HG02973 (cell line): ENCODE data around the gene SLC30A9.

Experiments used
- ATAC-seq: cut with Tn5 transposase; IDR thresholded peaks from one replicate; pipeline ENCODE4 v1.9.1; 2021; ENCODE audit warnings: moderate library complexity; ENCODE audit not compliant: unreplicated experiment

The SLC30A9 gene

DNA sequence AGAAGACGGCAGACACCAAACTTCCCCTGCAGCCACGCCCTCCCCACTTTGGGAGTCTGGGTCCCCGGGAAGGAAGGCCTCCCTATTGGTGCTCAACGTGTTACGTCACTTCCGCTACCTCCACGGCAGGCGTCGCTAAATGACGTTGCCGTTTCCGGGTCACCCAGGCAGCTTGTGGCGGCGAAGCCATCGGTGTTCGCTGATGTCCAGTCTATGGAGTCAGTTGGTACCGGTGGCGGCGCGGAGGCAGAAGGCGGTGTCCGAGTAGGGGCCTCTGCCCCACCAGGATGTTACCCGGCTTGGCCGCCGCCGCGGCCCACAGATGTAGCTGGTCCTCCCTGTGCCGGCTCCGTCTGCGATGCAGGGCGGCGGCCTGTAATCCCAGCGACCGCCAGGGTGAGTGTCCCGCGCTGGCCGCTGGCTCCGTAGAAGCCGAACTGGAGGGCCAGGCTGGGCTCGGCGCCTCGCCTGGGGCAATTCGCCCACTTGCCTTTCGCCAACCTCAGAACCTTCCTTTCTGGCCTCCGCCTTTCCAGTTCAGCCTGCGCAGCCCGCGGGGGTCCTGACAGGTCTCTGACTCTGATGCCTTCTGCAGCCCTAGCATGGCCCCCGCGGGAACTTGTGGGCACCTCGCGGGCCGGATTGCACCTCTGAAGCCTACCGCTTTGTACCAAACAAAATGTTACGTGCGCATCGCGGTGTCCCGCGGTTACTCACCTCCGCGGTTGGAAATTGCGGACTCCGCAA lies at the start of gene SLC30A9:
Gene SLC30A9 (plus strand): TSS at position 166 of the 747 bp plus-strand sequence. CDS start 122 bp downstream, at position 288.
- peak; percentile 99 for ATAC-seq

DNA sequence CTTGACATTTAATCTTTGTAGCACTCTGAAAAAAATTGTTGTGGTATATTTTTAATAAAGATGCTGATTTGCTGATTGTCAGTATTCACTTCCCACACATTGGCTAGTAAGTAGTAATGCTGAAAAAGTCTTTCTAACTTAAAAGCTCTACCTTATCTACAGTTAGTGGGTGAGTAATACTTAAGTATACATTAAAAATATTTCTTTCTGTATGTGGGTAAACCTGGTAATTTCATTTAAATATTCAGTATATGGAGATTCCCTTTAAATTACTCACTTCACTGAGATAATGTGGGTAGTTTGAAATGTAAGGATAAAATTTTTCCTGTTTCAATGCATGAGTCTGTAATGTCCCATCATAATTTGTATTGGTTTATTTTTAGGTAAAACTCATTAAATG lies 49.5 kb upstream of the SLC30A9 start:
- ATAC-seq: no peak

DNA sequence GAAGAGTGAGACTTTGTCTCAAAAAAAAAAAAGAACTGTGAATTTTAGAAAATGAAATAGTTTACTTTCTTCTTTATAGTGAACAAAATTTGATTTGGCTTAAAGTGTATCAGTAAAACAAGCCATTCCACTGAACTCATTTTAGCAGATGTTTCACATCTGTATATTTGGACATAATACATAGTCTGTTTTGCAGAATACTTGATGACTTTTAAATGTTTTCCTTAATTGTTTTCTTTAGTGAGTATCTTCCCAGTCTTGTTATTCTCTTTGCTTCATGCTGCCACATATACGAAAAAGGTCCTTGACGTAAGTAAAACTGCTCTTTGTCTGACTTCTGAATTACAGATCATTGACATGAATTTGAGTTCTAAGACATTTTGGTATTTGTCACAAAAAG lies 46.8 kb upstream of the SLC30A9 start:
- no peak for ATAC-seq

DNA sequence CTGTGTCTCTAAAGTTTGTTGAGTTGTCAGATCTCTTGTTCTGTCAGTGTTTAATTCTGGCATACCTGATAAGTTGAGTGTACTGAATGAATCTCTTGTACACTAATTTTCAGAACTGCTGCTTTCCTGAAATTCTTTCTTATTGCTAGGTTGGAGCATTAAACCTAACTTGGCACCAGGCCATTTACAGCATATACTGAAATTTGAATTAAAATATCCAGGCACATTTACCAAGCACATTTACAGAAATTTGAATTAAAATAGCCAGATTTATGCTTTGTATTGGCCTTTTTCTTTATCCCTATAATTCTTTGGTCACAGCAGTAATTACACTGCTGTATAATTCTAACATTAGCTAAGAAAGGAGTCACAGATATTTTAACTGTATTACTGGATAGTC lies 46.2 kb upstream of the SLC30A9 start:
- ATAC-seq: no peak

DNA sequence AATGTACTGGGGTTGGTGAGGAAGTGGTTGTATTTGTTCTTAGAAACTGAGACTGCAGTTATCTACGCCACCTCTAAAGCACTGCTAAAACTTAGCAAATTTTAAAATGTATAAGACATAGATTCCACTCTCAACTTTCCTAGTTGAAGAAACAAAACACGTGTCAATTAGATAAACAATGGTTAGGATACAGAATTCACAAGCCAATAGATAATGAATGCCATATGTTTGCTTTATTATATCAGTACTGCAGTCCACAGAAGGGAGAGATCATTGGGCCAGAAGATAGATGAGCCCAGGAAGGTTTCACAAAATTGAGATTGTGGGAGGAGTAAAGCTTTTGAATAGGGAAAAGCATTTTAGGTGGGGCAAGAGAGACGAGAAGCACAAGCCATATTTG lies 40.8 kb upstream of the SLC30A9 start:
- ATAC-seq: no peak

DNA sequence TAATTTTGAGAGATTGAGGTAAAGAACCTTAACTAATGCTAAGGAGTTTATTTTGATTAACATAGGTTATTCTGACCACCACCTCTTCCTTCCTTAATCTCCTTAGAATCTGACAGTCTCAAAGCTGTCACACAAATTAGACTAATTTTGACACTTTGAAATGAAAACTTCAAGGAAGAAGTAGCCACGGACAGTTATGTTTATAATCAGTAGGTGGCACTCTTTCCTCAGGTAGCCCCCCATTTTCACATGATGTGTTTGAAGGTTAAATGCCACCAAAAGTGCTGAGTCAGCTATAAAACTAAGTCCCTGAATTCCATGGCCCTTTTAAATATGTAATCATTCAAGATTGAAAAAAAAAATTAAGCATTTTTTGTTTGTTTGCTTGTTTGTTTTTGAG lies 32.7 kb upstream of the SLC30A9 start:
- ATAC-seq: peak; percentile 48

DNA sequence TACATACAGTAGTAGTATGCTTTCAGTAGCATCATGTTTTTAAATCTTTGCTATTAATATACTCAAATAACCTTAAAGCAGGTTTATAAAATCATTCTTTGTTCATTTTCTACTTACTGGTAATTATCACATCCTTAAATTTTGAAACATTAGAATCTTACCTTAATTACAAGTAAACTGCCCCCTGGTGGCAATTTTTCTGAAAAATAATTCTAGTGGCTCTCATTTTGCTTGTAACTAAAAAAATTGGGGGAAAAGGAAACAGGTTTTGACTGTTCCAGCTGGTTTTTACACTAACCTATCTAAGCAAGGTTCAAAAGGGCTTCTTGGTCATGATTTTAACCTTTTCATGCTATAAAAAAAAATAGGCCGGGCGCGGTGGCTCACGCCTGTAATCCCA lies 27.2 kb upstream of the SLC30A9 start:
- ATAC-seq: no peak

DNA sequence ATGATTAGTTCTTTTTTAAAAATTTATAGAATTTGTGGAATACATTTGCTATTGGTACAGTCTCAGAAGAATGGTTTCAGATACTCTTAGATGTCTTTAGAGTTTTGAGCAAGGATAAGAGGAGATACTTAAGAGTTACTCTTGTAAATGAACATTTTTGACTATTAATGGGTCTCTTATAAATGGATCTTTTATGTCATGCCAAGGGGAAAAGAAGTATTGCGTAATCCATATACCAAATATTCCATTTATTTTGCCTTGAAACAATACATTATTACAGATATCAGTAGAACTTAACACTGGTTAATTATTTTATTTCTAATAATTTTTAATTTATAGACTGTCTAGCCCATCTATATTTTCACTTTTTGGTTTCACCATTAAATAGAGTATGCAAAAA lies 25.9 kb upstream of the SLC30A9 start:
- ATAC-seq: no peak

DNA sequence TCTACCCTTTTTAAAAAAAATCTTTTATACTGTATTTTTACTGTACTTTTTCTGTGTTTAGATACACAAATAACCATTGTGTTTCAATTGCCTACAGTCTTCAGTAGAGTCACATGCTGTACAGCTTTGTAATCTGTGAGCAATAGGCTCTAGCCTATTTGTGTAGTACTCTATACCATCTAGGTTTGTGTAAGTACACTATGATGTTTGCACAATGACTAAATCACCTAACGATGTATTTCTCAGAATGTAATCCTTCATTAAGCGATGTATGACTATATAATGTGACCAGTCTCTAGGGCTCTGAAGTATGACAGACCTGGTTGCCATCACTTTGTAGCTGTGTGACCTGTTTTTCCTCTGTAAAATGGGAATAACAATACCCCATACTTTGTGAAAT lies 22.9 kb upstream of the SLC30A9 start:
- ATAC-seq: no peak

DNA sequence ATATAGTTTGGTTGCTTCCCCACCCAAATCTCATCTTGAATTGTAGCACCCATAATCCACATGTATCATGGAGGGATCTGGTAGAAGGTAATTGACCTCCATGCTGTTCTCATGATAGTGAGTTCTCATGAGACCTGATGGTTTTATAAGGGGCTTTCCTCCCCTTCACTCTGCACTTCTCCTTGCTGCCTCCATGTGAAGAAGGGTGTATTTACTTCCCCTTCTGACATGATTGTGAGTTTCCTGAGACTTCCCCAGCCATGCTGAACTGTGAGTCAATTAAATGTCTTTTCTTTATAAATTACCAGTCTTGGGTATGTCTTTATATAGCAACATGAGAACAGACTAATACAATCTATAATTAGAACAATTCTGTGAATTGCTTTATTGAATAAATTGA lies 20.7 kb upstream of the SLC30A9 start:
- no peak for ATAC-seq

DNA sequence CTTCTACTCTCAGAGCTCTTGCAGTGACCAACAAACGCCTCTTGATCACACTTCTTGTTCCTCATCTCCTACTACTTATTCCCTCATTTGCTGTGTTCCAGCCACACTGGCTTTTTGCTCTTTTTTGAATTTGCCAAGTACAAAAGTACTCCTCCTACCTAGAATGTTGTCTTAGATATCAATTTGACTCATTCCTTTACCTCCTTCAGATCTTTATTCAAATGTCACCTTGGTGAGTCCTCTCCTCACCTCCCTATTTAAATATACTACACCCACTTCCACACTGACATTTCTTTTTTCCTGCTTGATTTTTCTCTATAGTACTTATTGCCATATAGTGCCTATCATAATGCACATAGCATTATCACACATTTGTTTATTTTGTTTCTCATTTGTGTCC lies 15.0 kb upstream of the SLC30A9 start:
- no peak for ATAC-seq

DNA sequence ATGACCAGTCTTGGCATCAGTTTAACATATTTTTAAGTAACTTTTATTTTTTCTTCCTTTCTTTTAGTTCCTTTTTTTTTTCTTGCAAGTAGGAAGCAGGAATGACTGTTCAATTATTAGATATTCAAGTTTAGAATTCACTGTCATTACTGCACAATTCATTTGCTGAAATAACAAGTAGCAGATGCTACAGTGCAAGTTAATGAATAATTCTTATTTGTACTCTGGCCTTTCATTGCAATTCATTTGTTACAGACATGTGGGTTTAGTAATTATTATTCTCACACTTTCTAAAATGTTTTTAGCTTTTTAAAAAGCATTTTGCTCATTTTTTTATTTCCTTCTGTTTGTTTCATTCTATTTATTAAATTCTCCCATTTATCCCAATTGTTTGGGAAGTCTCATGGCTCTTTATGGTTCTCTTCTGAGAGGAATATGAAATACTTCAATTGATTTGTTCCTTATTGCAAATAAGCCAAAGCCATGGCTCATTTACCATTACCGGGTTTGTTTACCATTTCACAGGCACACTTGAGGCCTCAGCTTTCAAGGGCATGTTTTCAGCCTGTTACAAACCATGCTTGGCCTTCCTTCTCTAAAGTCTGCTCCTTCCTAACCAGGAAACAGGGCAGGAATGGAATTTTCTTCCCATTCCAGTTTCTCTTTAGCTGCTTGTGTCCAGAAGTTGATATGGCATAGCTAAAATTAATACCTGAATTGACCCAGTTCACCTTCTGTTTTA lies 13.4 kb upstream of the SLC30A9 start:
- ATAC-seq: no peak

DNA sequence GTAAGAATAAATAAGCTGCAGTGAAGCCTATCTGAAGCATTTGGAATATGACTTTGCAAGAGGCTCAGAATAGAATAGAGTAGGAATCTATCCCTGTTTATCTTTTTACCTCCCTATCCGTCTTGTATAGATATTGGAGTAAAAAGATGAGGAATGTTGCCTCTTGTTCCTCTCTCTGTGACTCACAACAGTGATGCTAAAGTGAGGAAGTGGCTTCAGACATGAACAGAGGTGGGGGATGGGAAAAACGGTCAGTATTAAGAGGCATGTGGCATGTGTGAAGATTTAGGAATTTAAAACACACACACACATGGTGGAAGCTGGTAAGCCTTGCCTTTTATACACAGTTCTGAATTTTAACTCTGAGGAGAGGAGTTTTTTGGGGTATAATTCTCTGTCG lies 12.6 kb upstream of the SLC30A9 start:
- no peak for ATAC-seq

DNA sequence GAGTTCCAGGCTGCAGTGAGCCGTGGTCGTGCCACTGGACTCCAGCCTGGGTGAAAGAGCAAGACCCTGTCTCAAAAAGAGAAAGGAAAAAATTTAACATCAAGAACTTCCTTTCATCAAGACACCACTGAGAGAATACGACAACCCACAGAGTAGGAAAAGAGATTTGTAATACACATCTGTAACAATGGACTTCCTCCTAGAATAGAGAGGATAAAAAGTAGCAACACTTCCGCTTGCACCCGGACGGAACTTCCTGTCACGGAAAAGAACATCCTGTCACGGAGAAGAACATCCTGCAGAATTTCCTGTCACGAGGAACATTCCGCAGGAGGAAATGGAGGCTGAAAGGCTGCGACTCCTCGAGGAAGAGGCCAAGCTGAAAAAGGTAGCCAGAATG lies 8.9 kb upstream of the SLC30A9 start, which contains the start of gene DCAF4L1:
Gene DCAF4L1 (plus strand): TSS at position 301 of the 400 bp plus-strand sequence. CDS start 37 bp downstream, at position 338.
- no peak for ATAC-seq

DNA sequence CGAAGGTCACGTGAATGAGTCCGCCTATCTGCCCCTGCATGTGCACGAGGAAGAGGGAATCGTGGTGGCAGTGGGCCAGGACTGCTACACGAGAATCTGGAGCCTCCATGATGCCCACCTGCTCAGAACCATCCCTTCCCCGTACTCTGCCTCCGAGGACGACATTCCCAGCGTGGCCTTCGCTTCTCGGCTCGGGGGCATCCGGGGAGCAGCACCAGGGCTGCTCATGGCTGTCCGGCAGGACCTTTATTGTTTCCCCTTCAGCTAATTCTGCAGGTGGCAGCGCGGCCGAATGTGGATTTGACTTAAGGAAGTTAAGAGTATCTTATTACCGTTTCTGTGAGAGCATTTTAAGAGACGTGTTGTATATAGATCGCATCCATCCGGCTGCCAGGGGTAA lies 7.6 kb upstream of the SLC30A9 start:
- ATAC-seq: no peak

DNA sequence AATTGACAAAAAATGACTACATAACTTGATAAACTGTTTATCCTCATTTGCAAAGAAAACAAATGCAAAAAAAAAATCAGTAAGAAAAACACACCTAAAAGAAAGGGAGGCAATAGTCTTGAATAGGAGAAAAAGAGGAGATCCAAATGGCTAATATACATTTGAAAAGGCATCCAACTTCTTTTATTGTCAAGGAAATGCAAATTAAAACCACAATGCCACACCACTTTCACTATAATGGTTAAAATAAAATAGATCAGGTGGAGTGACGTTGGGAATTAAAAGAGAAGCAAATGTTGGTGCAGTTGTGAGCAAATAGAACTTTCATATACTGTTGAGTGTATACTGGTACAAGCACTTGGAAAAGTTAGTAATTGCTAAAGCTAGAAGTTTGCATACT lies 5.2 kb upstream of the SLC30A9 start:
- ATAC-seq: no peak

DNA sequence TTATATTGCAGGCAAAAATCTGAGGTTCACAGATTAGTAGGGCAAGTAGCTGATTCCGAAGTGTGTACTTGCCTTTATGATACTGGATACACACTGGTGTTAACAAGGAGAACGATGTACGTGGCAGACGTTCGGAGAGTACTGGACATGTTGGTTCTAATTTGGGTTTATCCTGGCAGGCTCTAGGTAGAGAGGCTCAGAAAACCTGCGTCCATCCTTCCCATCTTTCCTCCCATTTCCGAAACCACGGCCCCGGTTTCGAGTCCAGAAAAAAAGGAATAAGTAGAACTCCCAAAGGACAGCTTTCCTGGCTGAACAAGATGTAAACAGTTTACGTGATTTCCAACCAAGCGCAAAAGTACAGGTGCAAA lies 351 bp upstream of the SLC30A9 start:
- peak; percentile 1 for ATAC-seq

DNA sequence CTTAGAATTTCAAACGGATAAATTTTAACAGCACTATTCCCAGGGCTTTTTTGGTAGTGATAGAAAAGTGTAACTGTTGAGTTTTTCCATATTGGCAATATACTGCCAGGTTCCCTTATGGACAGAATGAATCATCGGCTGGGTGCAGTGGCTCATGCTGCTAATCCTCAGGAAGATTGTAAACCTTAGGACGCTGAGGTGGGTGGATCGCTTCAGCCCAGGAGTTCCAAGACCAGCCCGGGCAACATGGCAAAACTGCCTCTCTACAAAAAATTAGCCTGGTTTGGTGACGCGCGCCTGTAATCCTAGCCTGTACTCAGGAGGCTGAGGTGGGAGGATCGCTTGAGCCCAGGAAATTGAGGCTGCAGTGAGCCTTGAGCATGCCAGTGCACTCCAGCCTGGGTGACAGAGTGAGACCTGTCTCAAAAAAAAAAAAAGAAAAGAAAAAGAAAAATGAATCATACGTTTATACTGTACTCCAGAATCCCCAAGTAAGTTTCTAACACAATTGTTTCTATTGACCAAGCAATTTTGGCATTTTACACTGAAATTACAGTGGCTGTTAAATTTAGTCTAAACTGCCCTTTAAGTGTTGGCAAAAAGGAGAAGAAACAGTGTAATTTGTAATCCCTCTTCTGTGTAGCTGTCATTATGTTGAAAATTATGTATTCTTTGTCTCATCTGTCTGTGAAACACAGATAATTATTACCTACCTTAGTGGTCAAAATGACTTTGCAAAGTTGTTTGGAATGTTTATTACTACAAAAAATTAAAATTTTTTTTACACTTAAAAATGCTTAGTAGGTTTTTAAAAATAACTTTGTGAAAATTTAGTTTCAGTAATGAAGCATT lies 1.8 kb downstream of the SLC30A9 start:
- no peak for ATAC-seq

DNA sequence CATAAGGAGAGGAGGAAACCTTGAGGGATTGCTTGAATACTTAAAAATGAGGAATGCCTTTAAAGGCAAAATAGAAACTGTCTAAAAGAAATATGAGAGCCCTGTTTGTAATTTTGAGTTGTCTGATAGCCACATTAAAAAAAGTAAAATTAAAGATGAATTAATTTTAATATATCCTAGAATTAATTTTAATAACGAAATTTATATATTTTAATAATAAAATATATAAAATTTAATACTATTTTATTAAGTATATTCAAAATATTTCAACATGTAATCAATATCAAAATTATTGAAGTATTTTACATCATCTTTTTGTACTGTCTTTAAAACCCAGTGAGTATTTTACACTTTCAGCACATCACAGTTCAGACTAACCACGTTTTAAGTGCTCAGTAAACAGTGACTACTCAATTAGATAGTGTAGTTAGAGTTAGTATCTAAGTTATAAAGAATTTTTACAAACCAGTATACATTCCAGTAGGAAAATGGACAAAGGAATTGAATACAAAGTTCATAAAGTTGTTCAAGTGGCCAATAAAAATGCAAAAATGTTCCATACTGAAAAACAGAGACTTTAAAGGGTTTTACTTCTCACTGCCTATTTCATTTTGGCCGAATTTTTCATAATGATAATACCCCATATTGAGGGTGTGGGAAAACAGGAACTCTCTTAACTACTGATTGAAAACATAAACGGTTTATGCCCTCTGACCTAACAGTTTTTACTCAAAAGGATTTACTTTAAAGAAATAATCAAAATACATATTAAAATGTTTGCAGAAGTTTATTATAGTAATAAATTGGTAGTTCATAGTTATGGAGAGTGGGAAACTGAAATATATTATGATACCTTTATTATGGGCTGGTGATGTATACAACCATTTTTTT lies 2.9 kb downstream of the SLC30A9 start:
- ATAC-seq: no peak

DNA sequence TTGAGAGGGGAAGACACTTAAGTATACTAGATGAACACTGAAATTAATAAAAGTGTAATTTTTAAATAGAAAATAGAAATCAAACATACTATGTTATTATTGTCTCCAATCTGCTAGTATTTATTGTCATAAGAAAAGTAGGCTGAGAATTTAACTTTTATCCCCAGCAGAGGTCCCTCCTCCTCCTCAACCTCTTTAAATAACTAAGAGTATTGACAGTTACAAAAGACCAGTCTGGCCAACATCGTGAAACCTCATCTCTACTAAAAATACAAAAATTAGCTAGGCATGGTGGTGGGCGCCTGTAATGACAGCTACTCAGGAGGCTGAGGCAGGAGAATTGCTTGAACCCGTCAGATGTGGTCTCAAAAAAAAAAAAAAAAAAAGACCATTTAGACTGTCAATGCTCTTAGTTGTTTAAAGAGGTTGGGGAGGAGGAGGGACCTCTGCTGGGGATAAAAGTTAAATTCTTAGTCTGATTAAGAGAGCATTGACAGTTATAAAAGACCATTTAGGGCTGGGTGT lies 4.2 kb downstream of the SLC30A9 start:
- no peak for ATAC-seq
